Ovary (tissue), 3 donors: ENCODE results near the gene CD86.

Source experiments
- POLR2A ChIP-seq: fragments of 450-650 bp; IDR thresholded peaks from one replicate; pipeline ENCODE4 v1.6.1; 2017; ENCODE audit warnings: antibody characterized with exemption, mild to moderate bottlenecking, moderate library complexity
- TF ChIP-seq, protein P1 (sequence below), 3 donors: fragments of 450-650 bp in 2 of 3; fragments of 200-600 bp in 1 of 3; IDR thresholded peaks; one replicate each; pipeline versions ENCODE4 v1.5.1 to v1.8.0; 2016 to 2022; ENCODE audit warnings: antibody characterized with exemption in 3 of 3, mild to moderate bottlenecking in 1 of 3
- donor health status: DM: no; HTN: no; CAD: no.

DNA sequence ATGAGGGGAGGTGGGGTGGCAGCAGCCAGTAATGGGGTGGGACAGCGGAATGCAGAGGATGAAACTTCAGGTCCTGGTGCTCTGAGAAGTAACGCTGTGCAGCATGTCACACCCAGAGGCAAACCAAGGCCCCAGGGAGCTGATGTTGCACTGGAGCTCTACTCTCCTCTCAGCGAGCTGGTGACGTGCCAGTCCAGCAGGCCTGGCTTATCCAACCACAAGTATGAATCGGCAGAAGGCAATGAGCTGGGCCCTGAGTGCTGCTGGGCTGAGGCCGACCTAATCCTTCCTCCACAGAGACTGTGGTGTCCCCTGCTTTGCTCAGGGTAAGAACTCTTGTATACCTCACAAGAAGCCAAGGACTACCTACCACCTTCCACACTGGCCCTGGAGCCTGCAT lies 30.5 kb downstream of the CD86 start:
- TF ChIP-seq, protein P1, sequence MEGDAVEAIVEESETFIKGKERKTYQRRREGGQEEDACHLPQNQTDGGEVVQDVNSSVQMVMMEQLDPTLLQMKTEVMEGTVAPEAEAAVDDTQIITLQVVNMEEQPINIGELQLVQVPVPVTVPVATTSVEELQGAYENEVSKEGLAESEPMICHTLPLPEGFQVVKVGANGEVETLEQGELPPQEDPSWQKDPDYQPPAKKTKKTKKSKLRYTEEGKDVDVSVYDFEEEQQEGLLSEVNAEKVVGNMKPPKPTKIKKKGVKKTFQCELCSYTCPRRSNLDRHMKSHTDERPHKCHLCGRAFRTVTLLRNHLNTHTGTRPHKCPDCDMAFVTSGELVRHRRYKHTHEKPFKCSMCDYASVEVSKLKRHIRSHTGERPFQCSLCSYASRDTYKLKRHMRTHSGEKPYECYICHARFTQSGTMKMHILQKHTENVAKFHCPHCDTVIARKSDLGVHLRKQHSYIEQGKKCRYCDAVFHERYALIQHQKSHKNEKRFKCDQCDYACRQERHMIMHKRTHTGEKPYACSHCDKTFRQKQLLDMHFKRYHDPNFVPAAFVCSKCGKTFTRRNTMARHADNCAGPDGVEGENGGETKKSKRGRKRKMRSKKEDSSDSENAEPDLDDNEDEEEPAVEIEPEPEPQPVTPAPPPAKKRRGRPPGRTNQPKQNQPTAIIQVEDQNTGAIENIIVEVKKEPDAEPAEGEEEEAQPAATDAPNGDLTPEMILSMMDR (IDR thresholded peaks at IDR 0.05), result no peak
- TF ChIP-seq POLR2A, result no peak
